Measurements from ENCODE around the gene CEP162.

- TF ChIP-seq, protein P1, sequence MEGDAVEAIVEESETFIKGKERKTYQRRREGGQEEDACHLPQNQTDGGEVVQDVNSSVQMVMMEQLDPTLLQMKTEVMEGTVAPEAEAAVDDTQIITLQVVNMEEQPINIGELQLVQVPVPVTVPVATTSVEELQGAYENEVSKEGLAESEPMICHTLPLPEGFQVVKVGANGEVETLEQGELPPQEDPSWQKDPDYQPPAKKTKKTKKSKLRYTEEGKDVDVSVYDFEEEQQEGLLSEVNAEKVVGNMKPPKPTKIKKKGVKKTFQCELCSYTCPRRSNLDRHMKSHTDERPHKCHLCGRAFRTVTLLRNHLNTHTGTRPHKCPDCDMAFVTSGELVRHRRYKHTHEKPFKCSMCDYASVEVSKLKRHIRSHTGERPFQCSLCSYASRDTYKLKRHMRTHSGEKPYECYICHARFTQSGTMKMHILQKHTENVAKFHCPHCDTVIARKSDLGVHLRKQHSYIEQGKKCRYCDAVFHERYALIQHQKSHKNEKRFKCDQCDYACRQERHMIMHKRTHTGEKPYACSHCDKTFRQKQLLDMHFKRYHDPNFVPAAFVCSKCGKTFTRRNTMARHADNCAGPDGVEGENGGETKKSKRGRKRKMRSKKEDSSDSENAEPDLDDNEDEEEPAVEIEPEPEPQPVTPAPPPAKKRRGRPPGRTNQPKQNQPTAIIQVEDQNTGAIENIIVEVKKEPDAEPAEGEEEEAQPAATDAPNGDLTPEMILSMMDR (IDR thresholded peaks at IDR 0.05 in 4 of 5, conservative IDR thresholded peaks at IDR 0.05 in 1 of 5), result no peak
- no peak for TF ChIP-seq POLR2A (IDR thresholded peaks at IDR 0.05)
Measured at GRCh38 chr6:84260926-84261325, 33.5 kb upstream of the CEP162 start.

Measured in gastrocnemius medialis (tissue), 4 donors.